Lower leg skin (tissue), 4 donors: ENCODE data around the gene FAH. TPM values are rescaled to one million over a fixed set of nuclear protein-coding genes. Genes with fewer than 3 reads are reported as not detected.
A peak's percentile ranks its signal among the peaks of the same experiment; 100 is the strongest.

ENCODE experiments used
- DNase-seq, 2 donors: peaks; one replicate each; pipeline ENCODE4 v3.0.0-alpha.2; 2019; ENCODE audit warnings: low spot score in 2 of 2
- H3K4me3 ChIP-seq: fragments of 200-600 bp; sonication (generic); 2 replicates; pipeline ENCODE4 v1.5.1; 2017; ENCODE audit warnings: mild to moderate bottlenecking, low read depth; ENCODE audit not compliant: poor library complexity, severe bottlenecking
- CTCF ChIP-seq, 3 donors: fragments of 450-650 bp; IDR thresholded peaks; one replicate each; pipeline ENCODE4 v1.5.1; 2016; ENCODE audit warnings: antibody characterized with exemption in 3 of 3, mild to moderate bottlenecking in 3 of 3, moderate library complexity in 2 of 3
- POLR2A ChIP-seq, 2 donors: fragments of 450-650 bp; IDR thresholded peaks; one replicate each; pipeline ENCODE4 v1.6.1; 2016 to 2017; ENCODE audit warnings: antibody characterized with exemption in 2 of 2, mild to moderate bottlenecking in 1 of 2, moderate library complexity in 1 of 2
- WGBS, 2 donors: methylation state at CpG; one replicate each; pipeline ENCODE4 v1.1.5; 2018; 5-methylcytosine and 5-hydroxymethylcytosine counted together
- intact Hi-C: fragments of 100-400 bp; cut with DNase I; formaldehyde crosslinking; loops from one replicate; pipeline ENCODE4 v1.15.0; 2023; ENCODE audit warnings: low total_unique reads
- total RNA-seq, 4 donors: library from RNA; depleted of rRNA; stranded (reverse); fragments of >200 nt; gene quantifications; one replicate each; pipeline ENCODE4 v1.1.0, GENCODE V29; 2016

FAH gene
- total RNA-seq, 4 donors from 2014 or later = 9.8 to 19.9 (median 11.8) TPM

GRCh38 chr15:80170596-80170995 is 17.8 kb downstream of the FAH start:
- H3K4me3 ChIP-seq = no peak overlapping the region
- DNase-seq = no peak
- intact Hi-C loops = no loop called here
- 93 to 95% methylated on average over 2 of the region's 2 CpGs for WGBS, 2 donors
- TF ChIP-seq POLR2A (IDR thresholded peaks at IDR 0.05) (no peak), CTCF (IDR thresholded peaks at IDR 0.05) (no peak)

- H3K4me3 ChIP-seq = no peak overlapping the region
- TF ChIP-seq CTCF (IDR thresholded peaks at IDR 0.05) (no peak), POLR2A (IDR thresholded peaks at IDR 0.05) (no peak)
- intact Hi-C loops = no loop called here
- DNase-seq = no peak
- 80 to 87% methylated on average over 4 of the region's 4 CpGs for WGBS, 2 donors
Measured at GRCh38 chr15:80171787-80172186, 19.0 kb downstream of the FAH start.

- intact Hi-C loops = no loop called here
Measured at GRCh38 chr15:80172401-80172800, 19.6 kb downstream of the FAH start.

GRCh38 chr15:80173022-80173759 is 20.4 kb downstream of the FAH start:
- intact Hi-C loops = no loop called here
- peak; percentile 56 to 90 for DNase-seq
- WGBS, 2 donors = 72% methylated on average over 10 of the region's 10 CpGs

More at GRCh38 chr15:80172401-80172800, 19.6 kb downstream of the FAH start:
- no peak for DNase-seq
- no peak overlapping the region for H3K4me3 ChIP-seq
- 72 to 79% methylated on average over 8 of the region's 8 CpGs for WGBS, 2 donors
- TF ChIP-seq CTCF (IDR thresholded peaks at IDR 0.05) = no peak
- TF ChIP-seq POLR2A (IDR thresholded peaks at IDR 0.05) = no peak

GRCh38 chr15:80174017-80174746 is 21.4 kb downstream of the FAH start:
- no peak for TF ChIP-seq CTCF (IDR thresholded peaks at IDR 0.05)
- TF ChIP-seq POLR2A (IDR thresholded peaks at IDR 0.05) = no peak
- intact Hi-C loops = no loop called here
- 47 to 50% methylated on average over 11 of the region's 11 CpGs for WGBS, 2 donors
- no peak overlapping the region for H3K4me3 ChIP-seq
- DNase-seq = no peak

More at GRCh38 chr15:80173022-80173759, 20.4 kb downstream of the FAH start:
- TF ChIP-seq POLR2A (IDR thresholded peaks at IDR 0.05) = no peak
- TF ChIP-seq CTCF (IDR thresholded peaks at IDR 0.05) = no peak
- H3K4me3 ChIP-seq = no peak overlapping the region
